ENCODE measurements around the gene HERPUD2.

The HERPUD2 gene

DNA sequence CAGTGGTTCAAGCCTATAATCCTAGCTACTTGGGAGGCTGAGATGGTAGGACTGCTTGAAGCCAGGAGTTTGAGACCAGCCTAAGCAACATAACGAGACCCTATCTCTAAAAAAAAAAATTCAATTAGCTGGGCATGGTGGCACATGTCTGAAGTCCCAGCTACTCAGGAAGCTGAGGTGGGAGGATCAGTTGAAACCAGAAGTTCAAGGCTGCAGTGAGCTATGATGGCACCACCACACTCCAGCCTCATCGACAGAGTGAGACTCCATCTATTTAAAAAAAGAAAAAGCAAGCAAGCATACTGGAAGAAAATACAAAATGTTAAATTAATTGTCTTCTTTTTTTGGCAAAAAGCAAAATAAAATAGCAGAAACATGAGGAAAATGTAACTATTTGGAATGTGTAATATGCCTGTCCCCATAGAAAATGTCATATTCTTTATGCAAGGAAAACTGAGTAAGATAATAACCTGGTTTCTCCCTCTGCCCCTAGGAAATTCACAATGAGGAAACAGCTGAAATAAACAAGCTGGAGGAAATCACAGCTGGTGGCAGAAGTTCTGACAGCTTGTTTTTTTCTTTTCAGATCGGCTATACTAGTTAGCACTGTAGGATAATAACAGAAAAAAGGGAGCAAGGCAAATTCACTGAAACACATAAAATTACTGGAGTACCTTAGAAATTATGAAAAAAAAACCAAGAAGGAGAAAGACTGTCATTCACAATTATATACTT is 48.5 kb downstream of the HERPUD2 start:
- DNase-seq (ENCODE audit: low read depth), result no peak
- TF ChIP-seq, protein P1, sequence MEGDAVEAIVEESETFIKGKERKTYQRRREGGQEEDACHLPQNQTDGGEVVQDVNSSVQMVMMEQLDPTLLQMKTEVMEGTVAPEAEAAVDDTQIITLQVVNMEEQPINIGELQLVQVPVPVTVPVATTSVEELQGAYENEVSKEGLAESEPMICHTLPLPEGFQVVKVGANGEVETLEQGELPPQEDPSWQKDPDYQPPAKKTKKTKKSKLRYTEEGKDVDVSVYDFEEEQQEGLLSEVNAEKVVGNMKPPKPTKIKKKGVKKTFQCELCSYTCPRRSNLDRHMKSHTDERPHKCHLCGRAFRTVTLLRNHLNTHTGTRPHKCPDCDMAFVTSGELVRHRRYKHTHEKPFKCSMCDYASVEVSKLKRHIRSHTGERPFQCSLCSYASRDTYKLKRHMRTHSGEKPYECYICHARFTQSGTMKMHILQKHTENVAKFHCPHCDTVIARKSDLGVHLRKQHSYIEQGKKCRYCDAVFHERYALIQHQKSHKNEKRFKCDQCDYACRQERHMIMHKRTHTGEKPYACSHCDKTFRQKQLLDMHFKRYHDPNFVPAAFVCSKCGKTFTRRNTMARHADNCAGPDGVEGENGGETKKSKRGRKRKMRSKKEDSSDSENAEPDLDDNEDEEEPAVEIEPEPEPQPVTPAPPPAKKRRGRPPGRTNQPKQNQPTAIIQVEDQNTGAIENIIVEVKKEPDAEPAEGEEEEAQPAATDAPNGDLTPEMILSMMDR (conservative IDR thresholded peaks at IDR 0.05; ENCODE audit: low read length), result no peak
- H3K4me3 ChIP-seq (ENCODE audit: low read length), result no peak overlapping the region

DNA sequence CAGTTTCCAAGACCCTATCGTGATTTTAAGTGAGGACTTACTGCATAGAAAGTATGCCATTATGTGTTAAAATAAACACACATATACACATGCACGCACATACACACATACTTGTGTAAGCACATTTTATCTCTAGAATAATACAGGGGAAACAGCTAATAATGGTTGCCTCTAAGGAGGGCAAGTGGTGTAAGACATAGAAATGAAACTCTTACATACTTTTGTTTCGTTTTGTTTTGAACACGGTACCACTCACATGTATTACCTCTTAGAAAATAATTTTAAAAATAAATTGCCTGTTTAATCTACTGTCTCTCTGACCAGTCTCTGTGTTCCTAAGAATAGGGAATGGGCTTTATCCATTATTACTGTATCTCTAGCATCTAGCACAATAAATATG is 49.2 kb downstream of the HERPUD2 start:
- DNase-seq (ENCODE audit: low read depth), result no peak
- TF ChIP-seq, protein P1 (conservative IDR thresholded peaks at IDR 0.05; ENCODE audit: low read length), result no peak
- H3K4me3 ChIP-seq (ENCODE audit: low read length), result no peak overlapping the region

DNA sequence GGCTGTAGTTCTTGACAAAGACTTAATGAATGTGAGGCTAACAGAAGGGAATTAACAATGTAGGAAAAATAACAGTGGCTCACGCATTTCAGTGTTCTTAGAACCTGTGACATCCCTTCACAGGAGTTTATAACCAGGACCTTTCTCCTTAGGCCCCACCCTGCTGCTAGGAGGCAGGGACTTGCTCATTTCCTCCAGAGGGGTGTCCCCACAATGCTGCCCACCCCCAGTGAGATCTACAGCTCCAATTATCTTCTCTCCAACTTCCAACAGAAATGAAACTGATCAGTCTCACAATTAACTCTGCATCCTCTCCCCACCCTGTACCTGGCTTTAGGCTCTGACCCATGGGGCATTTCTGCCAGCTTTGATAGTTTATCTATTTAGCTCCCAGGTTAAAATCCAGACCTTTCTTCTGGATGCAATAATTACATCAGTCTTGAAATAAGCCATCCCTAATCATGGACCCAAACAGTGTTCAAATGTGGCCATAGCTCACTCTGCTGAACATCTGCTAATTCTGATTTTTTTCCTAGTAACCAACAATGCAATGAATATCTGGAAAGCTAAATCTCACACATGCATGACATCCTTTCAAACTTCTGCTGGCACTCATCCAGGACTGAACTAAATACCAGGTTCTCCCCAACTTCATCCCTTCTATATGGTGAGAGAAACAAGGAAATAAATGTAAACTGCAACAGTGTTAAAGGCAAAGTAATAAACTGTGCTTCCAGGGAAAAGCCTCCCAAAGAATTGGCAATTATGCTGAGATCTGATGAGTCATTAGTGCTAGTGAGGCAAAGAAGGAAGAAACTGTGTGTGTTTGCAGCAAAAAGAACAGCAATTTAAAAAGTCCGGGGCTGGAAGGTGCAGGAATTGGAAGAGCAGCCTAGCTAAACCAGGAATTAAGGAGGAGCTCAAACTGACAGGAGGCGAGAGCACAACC is 64.6 kb downstream of the HERPUD2 start:
- no peak overlapping the region for H3K4me3 ChIP-seq (ENCODE audit: low read length)
- TF ChIP-seq, protein P1 (conservative IDR thresholded peaks at IDR 0.05; ENCODE audit: low read length), result no peak
- DNase-seq (ENCODE audit: low read depth), result peak; percentile 33

DNA sequence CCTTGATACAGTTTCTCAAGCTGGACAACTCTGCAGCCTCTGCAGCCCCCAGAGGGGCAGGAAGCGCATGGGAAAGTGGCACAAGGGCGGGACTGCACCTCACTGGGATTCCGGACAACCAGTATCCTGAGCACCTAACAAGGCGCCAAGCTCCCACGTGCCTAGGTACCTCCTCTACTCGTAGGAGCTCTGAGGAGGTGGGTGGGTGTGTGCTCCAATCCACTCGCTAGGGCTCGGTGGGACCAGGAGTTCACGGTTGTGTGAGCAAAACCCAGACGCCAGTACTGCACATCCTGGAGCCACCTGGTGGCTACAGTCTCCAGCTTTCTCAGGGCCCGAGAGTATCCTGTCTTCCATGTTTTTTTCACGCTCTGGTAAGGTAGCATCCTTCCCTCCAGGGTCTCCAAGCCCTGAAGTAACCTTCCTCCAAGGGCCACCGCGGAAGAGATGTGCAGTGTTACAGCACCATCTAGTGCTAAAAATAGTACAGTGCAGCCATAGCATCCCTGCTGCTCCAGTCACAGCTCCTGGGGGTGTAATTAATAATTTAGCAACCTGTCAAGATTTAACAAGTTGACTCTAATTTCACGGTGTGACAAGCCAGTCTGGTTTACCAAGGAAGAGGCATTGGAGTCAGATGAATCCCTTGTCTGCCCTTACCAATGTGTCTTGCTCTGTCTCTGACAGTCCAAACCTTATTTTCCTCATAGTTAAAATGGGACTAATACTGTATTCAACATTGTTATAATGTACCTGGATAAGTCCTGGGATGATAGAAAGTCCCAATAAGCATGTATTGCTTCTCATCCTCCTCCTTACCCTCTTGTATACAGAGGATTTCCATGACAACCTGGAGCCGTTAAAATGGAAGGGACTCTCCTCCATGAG is 70.4 kb downstream of the HERPUD2 start:
- no peak overlapping the region for H3K4me3 ChIP-seq (ENCODE audit: low read length)
- TF ChIP-seq, protein P1 (conservative IDR thresholded peaks at IDR 0.05; ENCODE audit: low read length), result peak; percentile 84
- peak; percentile 22 for DNase-seq (ENCODE audit: low read depth)

DNA sequence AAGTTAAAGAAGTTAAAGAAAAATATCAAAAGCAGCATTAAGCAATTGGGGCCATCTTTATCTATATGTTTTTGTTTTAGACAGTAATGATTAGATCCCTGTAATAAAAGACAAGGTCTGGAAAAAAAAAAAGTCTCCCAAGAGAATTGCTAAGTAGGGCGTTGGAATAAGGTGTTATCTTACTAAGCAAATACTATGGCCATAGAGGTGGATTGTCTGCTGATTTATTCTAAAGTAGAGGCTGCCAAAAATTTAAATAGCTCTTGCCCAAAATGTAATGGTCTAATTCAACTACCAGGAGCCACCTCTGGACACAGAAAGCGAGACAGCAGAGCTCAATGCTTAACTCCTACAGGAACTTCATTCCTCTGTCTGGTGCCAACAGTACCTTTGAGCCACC is 71.6 kb downstream of the HERPUD2 start:
- no peak overlapping the region for H3K4me3 ChIP-seq (ENCODE audit: low read length)
- TF ChIP-seq, protein P1 (conservative IDR thresholded peaks at IDR 0.05; ENCODE audit: low read length), result no peak
- no peak for DNase-seq (ENCODE audit: low read depth)

DNA sequence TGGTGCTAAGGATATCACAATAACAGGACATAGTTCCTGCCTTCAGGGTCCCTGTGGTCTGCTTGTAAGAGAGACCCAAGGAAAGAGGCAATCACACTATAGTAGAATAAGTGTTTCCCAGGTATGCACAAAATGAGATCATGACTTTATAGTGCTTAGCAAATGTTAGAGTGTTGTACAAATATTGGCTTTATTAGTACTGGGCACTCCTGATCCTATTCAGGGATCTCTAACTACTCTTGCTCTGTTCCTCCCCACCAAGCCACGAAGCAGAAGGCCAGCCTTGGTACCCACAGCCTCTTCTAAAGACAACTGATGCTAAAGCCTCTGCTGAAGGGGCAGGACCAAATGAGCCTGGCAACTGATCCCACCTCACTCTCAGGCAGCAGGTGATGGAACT is 75.1 kb downstream of the HERPUD2 start:
- H3K4me3 ChIP-seq (ENCODE audit: low read length), result no peak overlapping the region
- no peak for DNase-seq (ENCODE audit: low read depth)
- TF ChIP-seq, protein P1 (conservative IDR thresholded peaks at IDR 0.05; ENCODE audit: low read length), result no peak
